ENCODE results near the gene CFAP100.

The CFAP100 gene

DNA sequence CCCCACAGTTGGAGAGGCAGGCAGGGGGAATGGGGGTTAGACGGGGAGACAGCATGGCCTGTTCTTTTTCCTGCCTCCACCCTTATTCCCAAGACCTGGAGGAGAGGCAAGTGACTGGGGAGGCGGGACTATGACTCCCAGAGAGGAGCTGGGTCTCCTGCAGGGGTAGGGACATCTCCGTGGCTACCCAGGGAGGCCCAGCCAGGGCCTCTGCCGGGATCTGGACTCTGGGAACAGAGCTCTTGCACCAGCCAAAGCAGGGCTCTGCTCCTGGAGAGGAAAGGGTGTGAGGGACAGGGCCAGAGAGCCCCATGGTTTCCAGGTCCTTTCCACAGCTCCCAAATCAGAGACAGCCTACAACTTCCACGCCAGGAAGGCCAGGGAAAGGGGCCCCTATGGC lies 22.8 kb downstream of the CFAP100 start:
- H3K4me1 ChIP-seq (ENCODE audit: control insufficient read depth, insufficient read depth, low read length, unreplicated experiment) = peaks cover 6% of the 10 kb centered on the region
- no peaks in the 10 kb centered on the region for H3K36me3 ChIP-seq (ENCODE audit: insufficient read depth, low read length)
- no peak overlapping the region for H3K27ac ChIP-seq (ENCODE audit: low read depth, low read length)
- peaks cover 34% of the 10 kb centered on the region for H3K27me3 ChIP-seq (ENCODE audit: insufficient read depth, low read length)
- H2AFZ ChIP-seq (ENCODE audit: low read length, unreplicated experiment) = no peak overlapping the region
- no peaks in the 10 kb centered on the region for H3K79me2 ChIP-seq (ENCODE audit: control insufficient read depth, insufficient read depth, low read length, unreplicated experiment)
- H3K4me3 ChIP-seq (ENCODE audit: low read depth, low read length) = no peak overlapping the region

- peaks cover 6% of the 10 kb centered on the region for H3K4me1 ChIP-seq (ENCODE audit: control insufficient read depth, insufficient read depth, low read length, unreplicated experiment)
- H3K4me3 ChIP-seq (ENCODE audit: low read depth, low read length) = no peak overlapping the region
- no peaks in the 10 kb centered on the region for H3K79me2 ChIP-seq (ENCODE audit: control insufficient read depth, insufficient read depth, low read length, unreplicated experiment)
- H3K27ac ChIP-seq (ENCODE audit: low read depth, low read length) = no peak overlapping the region
- H2AFZ ChIP-seq (ENCODE audit: low read length, unreplicated experiment) = no peak overlapping the region
- peaks cover 29% of the 10 kb centered on the region for H3K27me3 ChIP-seq (ENCODE audit: insufficient read depth, low read length)
- no peaks in the 10 kb centered on the region for H3K36me3 ChIP-seq (ENCODE audit: insufficient read depth, low read length)
These were observed 23.3 kb downstream of the CFAP100 start for GRCh38 chr3:126417981-126418530.

- H3K79me2 ChIP-seq (ENCODE audit: control insufficient read depth, insufficient read depth, low read length, unreplicated experiment) = no peaks in the 10 kb centered on the region
- peaks cover 6% of the 10 kb centered on the region for H3K4me1 ChIP-seq (ENCODE audit: control insufficient read depth, insufficient read depth, low read length, unreplicated experiment)
- H2AFZ ChIP-seq (ENCODE audit: low read length, unreplicated experiment) = no peak overlapping the region
- no peaks in the 10 kb centered on the region for H3K36me3 ChIP-seq (ENCODE audit: insufficient read depth, low read length)
- H3K4me3 ChIP-seq (ENCODE audit: low read depth, low read length) = no peak overlapping the region
- peaks cover 24% of the 10 kb centered on the region for H3K27me3 ChIP-seq (ENCODE audit: insufficient read depth, low read length)
- H3K27ac ChIP-seq (ENCODE audit: low read depth, low read length) = no peak overlapping the region
These were observed 24.0 kb downstream of the CFAP100 start for GRCh38 chr3:126418661-126419131.

DNA sequence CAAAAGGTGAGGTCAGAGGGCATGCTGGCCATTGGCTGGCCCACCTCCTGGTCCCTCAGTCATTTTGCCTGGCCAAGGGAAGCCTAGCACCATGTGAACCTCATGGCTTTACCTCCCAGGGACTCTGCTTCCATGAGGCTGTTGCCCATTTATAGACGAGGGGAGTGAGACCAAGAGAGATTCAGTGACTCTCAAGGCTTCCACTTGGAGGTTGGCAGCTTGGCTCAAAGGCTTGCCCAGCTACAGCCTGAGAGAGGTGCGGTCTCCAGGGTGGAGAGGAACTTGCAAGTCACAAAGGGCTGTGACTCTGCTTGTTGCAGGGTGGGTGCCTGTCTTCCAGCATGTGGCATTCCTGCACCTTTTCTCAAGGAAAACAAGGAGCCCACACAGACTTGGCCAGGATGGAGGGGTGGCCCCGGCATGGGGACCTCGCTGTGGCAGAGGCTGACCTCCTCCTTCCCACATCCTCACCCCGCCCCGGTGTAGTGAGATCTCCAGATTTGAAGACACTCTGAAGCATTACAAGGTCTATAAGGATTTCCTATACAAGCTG lies 24.5 kb downstream of the CFAP100 start:
- Histone ChIP-seq H3K4me3 (ENCODE audit: low read depth, low read length) (no peak overlapping the region), H3K27me3 (ENCODE audit: insufficient read depth, low read length) (peaks cover 18% of the 10 kb centered on the region), H3K27ac (ENCODE audit: low read depth, low read length) (no peak overlapping the region), H3K79me2 (ENCODE audit: control insufficient read depth, insufficient read depth, low read length, unreplicated experiment) (no peaks in the 10 kb centered on the region), H2AFZ (ENCODE audit: low read length, unreplicated experiment) (no peak overlapping the region), H3K4me1 (ENCODE audit: control insufficient read depth, insufficient read depth, low read length, unreplicated experiment) (peaks cover 6% of the 10 kb centered on the region), H3K36me3 (ENCODE audit: insufficient read depth, low read length) (no peaks in the 10 kb centered on the region)

DNA sequence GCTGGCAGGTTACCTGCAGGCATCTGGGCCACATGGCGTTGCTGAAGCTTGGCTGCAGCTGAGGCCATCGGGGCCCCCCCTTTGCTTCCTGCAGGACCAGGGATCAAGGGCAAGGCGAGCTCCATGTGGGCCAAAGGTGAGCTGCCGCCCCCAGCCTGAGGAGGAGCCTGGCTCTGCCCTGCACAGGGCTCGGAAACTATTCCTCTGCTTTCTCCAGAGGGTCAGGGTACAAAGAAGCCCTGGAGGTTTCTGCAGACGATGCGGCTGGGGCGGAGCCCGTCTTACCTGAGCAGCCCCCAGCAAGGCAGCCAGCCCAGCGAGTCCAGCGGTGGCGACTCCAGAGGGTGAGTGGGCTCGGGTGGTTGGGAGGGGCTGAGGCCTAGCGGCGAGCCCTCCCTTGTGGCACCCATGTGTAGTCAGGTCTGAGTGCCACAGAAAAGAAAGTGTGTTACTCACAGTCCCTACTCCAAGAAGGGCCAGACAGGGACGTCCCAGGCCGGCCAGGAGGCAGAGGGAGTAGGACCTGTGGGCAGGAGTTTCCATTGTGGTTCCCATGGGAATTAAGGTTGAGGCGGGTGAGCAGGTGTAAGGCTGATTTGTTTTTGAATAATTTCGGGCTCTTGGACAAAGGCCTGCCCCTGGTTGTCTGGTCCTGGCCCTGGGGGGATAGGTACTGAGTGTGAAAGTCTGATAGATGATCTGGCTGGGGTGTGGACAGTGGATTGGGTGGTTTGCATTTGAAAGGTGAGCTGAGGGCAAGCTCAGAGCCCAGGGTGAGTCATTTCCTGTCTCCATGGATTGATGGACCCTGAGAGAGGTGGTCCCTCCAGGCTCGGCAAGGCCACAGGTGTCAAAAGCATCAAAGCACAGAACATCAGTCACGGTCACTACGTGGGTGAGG lies 25.4 kb downstream of the CFAP100 start:
- no peaks in the 10 kb centered on the region for H3K36me3 ChIP-seq (ENCODE audit: insufficient read depth, low read length)
- no peak overlapping the region for H3K27ac ChIP-seq (ENCODE audit: low read depth, low read length)
- H3K79me2 ChIP-seq (ENCODE audit: control insufficient read depth, insufficient read depth, low read length, unreplicated experiment) = no peaks in the 10 kb centered on the region
- H3K27me3 ChIP-seq (ENCODE audit: insufficient read depth, low read length) = peaks cover 18% of the 10 kb centered on the region
- H2AFZ ChIP-seq (ENCODE audit: low read length, unreplicated experiment) = no peak overlapping the region
- no peak overlapping the region for H3K4me3 ChIP-seq (ENCODE audit: low read depth, low read length)
- peaks cover 6% of the 10 kb centered on the region for H3K4me1 ChIP-seq (ENCODE audit: control insufficient read depth, insufficient read depth, low read length, unreplicated experiment)

DNA sequence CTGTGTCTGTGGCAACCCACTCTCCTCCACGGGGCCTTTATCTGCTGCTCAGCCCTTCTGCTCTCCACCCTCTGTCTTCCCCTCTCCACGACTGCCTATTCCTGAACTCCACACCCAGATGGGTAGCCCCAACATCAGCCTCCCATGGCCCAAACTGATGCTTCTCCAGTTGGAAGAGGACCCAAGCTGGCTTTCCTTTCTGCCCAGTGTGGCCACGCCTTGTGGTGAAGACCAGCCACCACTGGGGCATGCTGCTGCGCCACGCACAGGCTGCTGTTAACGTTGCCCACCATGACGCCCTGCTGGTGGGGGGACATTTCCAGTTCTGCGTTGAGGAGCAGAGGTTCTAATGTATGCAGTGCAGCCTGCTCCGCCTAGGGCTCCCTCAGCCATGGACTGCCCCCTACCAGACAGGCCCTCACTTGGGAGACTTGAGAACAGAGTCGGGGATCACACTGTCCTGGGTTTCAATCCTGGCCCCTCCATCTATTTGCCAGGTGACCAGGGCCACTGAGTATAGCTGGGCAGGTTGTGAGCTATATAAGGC lies 26.9 kb downstream of the CFAP100 start:
- Histone ChIP-seq H3K4me3 (ENCODE audit: low read depth, low read length) (no peak overlapping the region), H3K27me3 (ENCODE audit: insufficient read depth, low read length) (peaks cover 13% of the 10 kb centered on the region), H3K4me1 (ENCODE audit: control insufficient read depth, insufficient read depth, low read length, unreplicated experiment) (peaks cover 6% of the 10 kb centered on the region), H3K36me3 (ENCODE audit: insufficient read depth, low read length) (no peaks in the 10 kb centered on the region), H3K79me2 (ENCODE audit: control insufficient read depth, insufficient read depth, low read length, unreplicated experiment) (no peaks in the 10 kb centered on the region), H3K27ac (ENCODE audit: low read depth, low read length) (no peak overlapping the region), H2AFZ (ENCODE audit: low read length, unreplicated experiment) (no peak overlapping the region)

GRCh38 chr3:126422121-126422520 lies 27.4 kb downstream of the CFAP100 start:
- Histone ChIP-seq H3K79me2 (ENCODE audit: control insufficient read depth, insufficient read depth, low read length, unreplicated experiment) (no peaks in the 10 kb centered on the region), H3K27ac (ENCODE audit: low read depth, low read length) (no peak overlapping the region), H3K4me1 (ENCODE audit: control insufficient read depth, insufficient read depth, low read length, unreplicated experiment) (peaks cover 6% of the 10 kb centered on the region), H2AFZ (ENCODE audit: low read length, unreplicated experiment) (no peak overlapping the region), H3K27me3 (ENCODE audit: insufficient read depth, low read length) (peaks cover 9% of the 10 kb centered on the region), H3K4me3 (ENCODE audit: low read depth, low read length) (no peak overlapping the region), H3K36me3 (ENCODE audit: insufficient read depth, low read length) (no peaks in the 10 kb centered on the region)

- no peaks in the 10 kb centered on the region for H3K79me2 ChIP-seq (ENCODE audit: control insufficient read depth, insufficient read depth, low read length, unreplicated experiment)
- no peaks in the 10 kb centered on the region for H3K36me3 ChIP-seq (ENCODE audit: insufficient read depth, low read length)
- H2AFZ ChIP-seq (ENCODE audit: low read length, unreplicated experiment) = no peak overlapping the region
- H3K4me1 ChIP-seq (ENCODE audit: control insufficient read depth, insufficient read depth, low read length, unreplicated experiment) = peaks cover 6% of the 10 kb centered on the region
- no peak overlapping the region for H3K4me3 ChIP-seq (ENCODE audit: low read depth, low read length)
- H3K27ac ChIP-seq (ENCODE audit: low read depth, low read length) = no peak overlapping the region
- 0 out of 2 replicates have a peak, but pooled peaks cover 4% of the 10 kb centered on the region for H3K27me3 ChIP-seq (ENCODE audit: insufficient read depth, low read length)
These were observed 27.9 kb downstream of the CFAP100 start for GRCh38 chr3:126422571-126423091.

DNA sequence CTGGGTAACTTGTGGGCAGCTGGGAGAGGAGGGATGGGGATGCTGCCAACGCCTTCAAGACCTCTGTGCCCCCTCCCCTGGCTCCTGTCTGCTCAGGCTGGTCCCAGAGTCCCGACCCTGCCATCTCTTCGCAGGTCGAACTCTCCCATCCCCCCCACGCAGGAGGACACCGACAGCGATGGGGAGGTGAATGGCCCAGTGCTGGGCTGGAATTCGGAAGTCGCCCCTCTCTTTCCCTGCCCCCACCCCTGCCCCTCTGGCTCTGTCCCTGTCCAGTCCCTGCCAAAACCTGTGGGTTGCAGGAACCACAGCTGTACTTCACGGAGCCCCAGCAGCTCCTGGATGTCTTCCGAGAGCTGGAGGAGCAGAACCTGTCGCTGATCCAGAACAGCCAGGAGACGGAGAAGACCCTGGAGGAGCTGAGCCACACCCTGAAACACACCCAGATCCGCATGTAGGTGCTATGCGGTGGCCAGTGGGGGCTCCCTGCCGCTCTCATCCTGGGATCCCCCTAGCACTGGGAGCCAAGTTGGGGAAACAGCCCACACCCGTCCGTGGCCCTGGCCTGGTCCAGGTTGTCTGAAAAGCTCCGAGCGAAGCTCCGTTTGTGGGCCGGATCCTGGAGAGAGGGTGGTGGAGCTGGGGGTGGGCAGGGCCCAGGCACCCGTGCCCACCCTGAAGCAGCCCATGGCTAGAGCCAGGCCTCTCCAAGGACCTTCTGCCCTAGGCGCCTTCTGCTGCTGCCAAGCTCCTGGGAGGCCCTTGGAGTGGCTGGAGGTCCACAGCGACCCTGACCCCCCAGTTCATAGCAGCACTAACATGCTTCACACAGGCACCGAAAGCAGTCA lies 28.7 kb downstream of the CFAP100 start:
- H3K36me3 ChIP-seq (ENCODE audit: insufficient read depth, low read length) = no peaks in the 10 kb centered on the region
- H2AFZ ChIP-seq (ENCODE audit: low read length, unreplicated experiment) = no peak overlapping the region
- H3K4me1 ChIP-seq (ENCODE audit: control insufficient read depth, insufficient read depth, low read length, unreplicated experiment) = peaks cover 6% of the 10 kb centered on the region
- no peaks in the 10 kb centered on the region for H3K27me3 ChIP-seq (ENCODE audit: insufficient read depth, low read length)
- no peak overlapping the region for H3K4me3 ChIP-seq (ENCODE audit: low read depth, low read length)
- no peak overlapping the region for H3K27ac ChIP-seq (ENCODE audit: low read depth, low read length)
- H3K79me2 ChIP-seq (ENCODE audit: control insufficient read depth, insufficient read depth, low read length, unreplicated experiment) = no peaks in the 10 kb centered on the region
